ENCODE data around the gene CRYAB. TPM values are rescaled to one million over a fixed set of nuclear protein-coding genes. Genes with fewer than 3 reads are reported as not detected.

The CRYAB gene
- total RNA-seq, 1 experiment from 2014 or later = 1.6 TPM

GRCh38 chr11:111870886-111871692, 40.5 kb downstream of the CRYAB start, which contains the start of gene ALG9:
Gene ALG9 (minus strand): TSS chr11:111871581. CDS start chr11:111871482, 99 bp downstream.
- Histone ChIP-seq H3K4me1 (ENCODE audit: insufficient read depth, low read length, poor library complexity, severe bottlenecking) (peaks cover 7% of the 10 kb centered on the region), H3K4me3 (ENCODE audit: low read depth, low read length, poor library complexity, severe bottlenecking) (peak within 1 kb of the TSS; percentile 78), H3K36me3 (ENCODE audit: insufficient read depth, low read length, poor library complexity, severe bottlenecking) (peaks cover 23% of the 10 kb centered on the region), H3K9me3 (ENCODE audit: low read depth, low read length, poor library complexity, severe bottlenecking) (no peaks in the 10 kb centered on the region), H3K27me3 (replicated peaks; ENCODE audit: insufficient read depth, low read depth, low read length, poor library complexity) (no peaks in the 10 kb centered on the region), H3K27ac (ENCODE audit: low read depth, low read length, poor library complexity, severe bottlenecking) (peak within 1 kb of the TSS; percentile 78)
- TF ChIP-seq EZH2 (IDR thresholded peaks at IDR 0.05; ENCODE audit: borderline replicate concordance, low read depth, low read length, poor library complexity, severe bottlenecking) (no peak), CTCF (conservative IDR thresholded peaks at IDR 0.05; ENCODE audit: low read depth, low read length) (peak; percentile 30; the same call in 1 of the 2 replicates)
- intact Hi-C loops (cut with micrococcal nuclease; ENCODE audit: unreplicated experiment) = loop anchor here (10.0 kb wide), 3 partner anchors 154 to 414 kb away; partner anchors contain the start of genes BCO2 and DLAT
- peak; percentile 88 for DNase-seq (ENCODE audit: low spot score)
- ChIA-PET POLR2A (ENCODE audit: low non-redundant PET) (interaction anchor here (0.6 kb wide), 1 partner anchor 54 kb away, joined by 5 read pairs; no protein-coding TSS in a partner anchor), CTCF (interaction anchor here (0.5 kb wide), 2 partner anchors 66 to 93 kb away, joined by 3 to 6 read pairs; partner anchors contain the start of gene DIXDC1)
- no TSS peak for BruUV-seq (replicated peaks)

- Histone ChIP-seq H3K4me1 (ENCODE audit: insufficient read depth, low read length, poor library complexity, severe bottlenecking) (peaks cover 7% of the 10 kb centered on the region), H3K27ac (ENCODE audit: low read depth, low read length, poor library complexity, severe bottlenecking) (peak overlapping the region; percentile 78), H3K36me3 (ENCODE audit: insufficient read depth, low read length, poor library complexity, severe bottlenecking) (peaks cover 26% of the 10 kb centered on the region), H3K9me3 (ENCODE audit: low read depth, low read length, poor library complexity, severe bottlenecking) (no peaks in the 10 kb centered on the region), H3K27me3 (replicated peaks; ENCODE audit: insufficient read depth, low read depth, low read length, poor library complexity) (no peaks in the 10 kb centered on the region), H3K4me3 (ENCODE audit: low read depth, low read length, poor library complexity, severe bottlenecking) (peak overlapping the region; percentile 78)
- intact Hi-C loops (cut with micrococcal nuclease; ENCODE audit: unreplicated experiment) = loop anchor here (10.0 kb wide), 3 partner anchors 154 to 414 kb away; partner anchors contain the start of genes BCO2 and DLAT
- TF ChIP-seq EZH2 (IDR thresholded peaks at IDR 0.05; ENCODE audit: borderline replicate concordance, low read depth, low read length, poor library complexity, severe bottlenecking) = no peak
- TF ChIP-seq CTCF (conservative IDR thresholded peaks at IDR 0.05; ENCODE audit: low read depth, low read length) = no peak
- POLR2A ChIA-PET (ENCODE audit: low non-redundant PET) = no interaction called here
- CTCF ChIA-PET = interaction anchor here (0.5 kb wide), 2 partner anchors 62 to 92 kb away, joined by 6 to 7 read pairs; no protein-coding TSS in a partner anchor
- no peak for DNase-seq (ENCODE audit: low spot score)
- BruUV-seq (replicated peaks) = TSS peak; percentile 22
These were observed 41.1 kb downstream of the CRYAB start for GRCh38 chr11:111870522-111870885.

- H3K4me1 ChIP-seq (ENCODE audit: insufficient read depth, low read length, poor library complexity, severe bottlenecking) = peaks cover 7% of the 10 kb centered on the region
- DNase-seq (ENCODE audit: low spot score) = no peak
- TF ChIP-seq EZH2 (IDR thresholded peaks at IDR 0.05; ENCODE audit: borderline replicate concordance, low read depth, low read length, poor library complexity, severe bottlenecking) (no peak), CTCF (conservative IDR thresholded peaks at IDR 0.05; ENCODE audit: low read depth, low read length) (no peak)
- H3K27ac ChIP-seq (ENCODE audit: low read depth, low read length, poor library complexity, severe bottlenecking) = no peak overlapping the region
- H3K4me3 ChIP-seq (ENCODE audit: low read depth, low read length, poor library complexity, severe bottlenecking) = peak overlapping the region; percentile 78
- ChIA-PET CTCF (interaction anchor here (0.5 kb wide), 2 partner anchors 62 to 92 kb away, joined by 6 to 7 read pairs; no protein-coding TSS in a partner anchor), POLR2A (ENCODE audit: low non-redundant PET) (no interaction called here)
- no peaks in the 10 kb centered on the region for H3K27me3 ChIP-seq (replicated peaks; ENCODE audit: insufficient read depth, low read depth, low read length, poor library complexity)
- no TSS peak for BruUV-seq (replicated peaks)
- no peaks in the 10 kb centered on the region for H3K9me3 ChIP-seq (ENCODE audit: low read depth, low read length, poor library complexity, severe bottlenecking)
- intact Hi-C loops (cut with micrococcal nuclease; ENCODE audit: unreplicated experiment) = loop anchor here (10.0 kb wide), 3 partner anchors 155 to 415 kb away; partner anchors contain the start of genes BCO2 and DLAT
- H3K36me3 ChIP-seq (ENCODE audit: insufficient read depth, low read length, poor library complexity, severe bottlenecking) = peaks cover 30% of the 10 kb centered on the region
These were observed 41.5 kb downstream of the CRYAB start for GRCh38 chr11:111870113-111870512.
